GM19324 (cell line): Measurements from ENCODE around the gene MX1.
A peak's percentile ranks its signal among the peaks of the same experiment; 100 is the strongest.

Source experiments
- ATAC-seq: cut with Tn5 transposase; IDR thresholded peaks from one replicate; pipeline ENCODE4 v1.9.1; 2021; ENCODE audit warnings: mild to moderate bottlenecking, moderate library complexity; ENCODE audit not compliant: unreplicated experiment, low FRiP score

MX1 gene

GRCh38 chr21:41425954-41426675 lies at the start of gene MX1:
Gene MX1, plus strand, starts transcription at chr21:41426239. Its CDS starts 5,832 bp downstream, at chr21:41432071.
- ATAC-seq, result peak; percentile 81

DNA sequence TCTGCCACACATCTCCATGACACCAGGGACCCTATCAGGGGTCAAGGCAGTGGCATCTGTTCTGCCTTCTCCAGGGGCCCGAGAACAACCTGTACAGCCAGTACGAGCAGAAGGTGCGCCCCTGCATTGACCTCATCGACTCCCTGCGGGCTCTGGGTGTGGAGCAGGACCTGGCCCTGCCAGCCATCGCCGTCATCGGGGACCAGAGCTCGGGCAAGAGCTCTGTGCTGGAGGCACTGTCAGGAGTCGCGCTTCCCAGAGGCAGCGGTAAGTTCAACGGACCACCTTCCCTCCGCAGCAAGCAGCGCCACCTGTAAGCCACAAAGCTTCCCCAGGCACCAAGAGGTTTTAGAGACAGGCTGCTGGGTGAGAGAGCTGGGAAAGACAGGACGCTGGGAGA lies 48.3 kb upstream of the MX1 start:
- no peak for ATAC-seq

DNA sequence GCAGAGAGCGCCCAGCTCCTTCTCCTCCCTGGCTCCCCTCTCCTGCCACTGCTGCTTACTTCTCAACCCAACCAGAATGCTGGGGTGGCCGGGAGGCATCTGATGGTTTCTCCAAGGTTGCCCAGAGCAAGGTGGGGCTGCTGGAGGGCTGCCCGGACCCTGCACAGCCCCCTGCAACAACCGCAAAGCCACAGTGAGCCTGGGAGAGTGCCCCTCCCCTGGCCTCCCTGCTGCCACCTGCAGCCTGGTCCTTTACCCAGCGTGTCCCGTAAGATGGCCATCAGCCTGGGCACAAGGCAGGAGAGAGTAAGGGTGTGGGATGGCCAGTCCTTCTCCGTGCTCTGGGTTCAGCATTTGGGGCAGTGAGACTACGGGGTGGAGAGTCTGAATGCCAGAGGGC lies 47.2 kb upstream of the MX1 start:
- ATAC-seq, result no peak

- ATAC-seq, result no peak
Observed at GRCh38 chr21:41379901-41380300, 46.1 kb upstream of the MX1 start.

GRCh38 chr21:41381731-41382130 lies 44.3 kb upstream of the MX1 start:
- ATAC-seq, result no peak

- no peak for ATAC-seq
Observed at GRCh38 chr21:41387042-41387819, 38.8 kb upstream of the MX1 start.

DNA sequence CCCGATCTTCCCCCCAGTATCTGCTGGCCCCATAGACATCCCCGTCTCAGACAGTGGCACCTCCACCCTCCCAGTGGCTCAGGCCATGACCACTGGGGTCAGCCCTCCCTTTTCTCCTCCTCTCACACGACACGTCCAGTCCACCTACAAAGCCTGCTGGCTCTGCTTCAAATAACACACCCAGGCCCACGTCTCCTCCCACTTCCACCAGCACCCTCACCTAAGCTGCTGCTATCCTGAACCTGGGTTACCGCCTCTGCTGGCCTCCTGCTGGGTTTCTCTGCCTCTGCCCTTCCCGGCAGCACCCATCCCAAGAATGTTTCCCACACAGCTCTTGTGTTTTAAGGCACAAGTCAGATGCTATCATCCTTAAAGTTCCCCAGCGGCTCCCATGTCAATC lies 38.2 kb upstream of the MX1 start:
- ATAC-seq, result no peak

- no peak for ATAC-seq
Observed at GRCh38 chr21:41388259-41388658, 37.8 kb upstream of the MX1 start.

GRCh38 chr21:41390043-41390639 lies 35.9 kb upstream of the MX1 start:
- ATAC-seq, result no peak

DNA sequence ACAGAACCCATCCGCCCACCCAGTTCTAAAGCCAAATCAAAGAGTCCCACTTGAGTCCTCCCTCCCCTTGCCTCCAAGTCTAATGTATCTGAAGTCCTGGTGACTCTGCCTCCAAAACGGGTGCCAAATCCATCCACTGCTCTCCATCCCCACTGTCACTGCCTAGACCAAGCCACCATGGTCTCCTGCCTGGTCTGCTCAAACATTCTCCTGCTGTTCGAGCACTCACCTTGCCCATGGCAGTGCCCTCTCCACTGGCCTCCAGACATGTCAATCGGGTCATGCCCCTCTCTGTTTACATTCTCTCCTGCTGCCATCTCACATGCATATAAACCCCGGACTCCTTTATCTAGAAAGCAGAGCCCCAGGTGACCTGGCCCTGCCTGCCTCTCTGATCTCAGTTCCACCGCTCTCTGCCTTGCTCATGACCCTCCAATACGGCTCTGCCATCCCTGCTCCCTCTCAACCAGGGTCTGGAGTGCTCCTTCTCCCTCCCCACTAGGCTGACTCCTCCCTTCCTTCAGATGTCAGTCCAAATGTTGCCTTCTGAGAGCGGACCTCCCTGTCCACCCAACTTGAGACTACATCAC lies 32.1 kb upstream of the MX1 start:
- ATAC-seq, result no peak

- no peak for ATAC-seq
Observed at GRCh38 chr21:41396558-41397075, 29.4 kb upstream of the MX1 start.

GRCh38 chr21:41397471-41397891 lies 28.6 kb upstream of the MX1 start:
- ATAC-seq, result no peak

GRCh38 chr21:41398251-41398650 lies 27.8 kb upstream of the MX1 start:
- ATAC-seq, result no peak

GRCh38 chr21:41398831-41399230 lies 27.2 kb upstream of the MX1 start:
- ATAC-seq, result no peak

- no peak for ATAC-seq
Observed at GRCh38 chr21:41399246-41399800, 26.7 kb upstream of the MX1 start.

- ATAC-seq, result no peak
Observed at GRCh38 chr21:41402231-41402630, 23.8 kb upstream of the MX1 start.

- ATAC-seq, result no peak
Observed at GRCh38 chr21:41402796-41403195, 23.2 kb upstream of the MX1 start.

- no peak for ATAC-seq
Observed at GRCh38 chr21:41403331-41403730, 22.7 kb upstream of the MX1 start.

GRCh38 chr21:41403966-41404365 lies 22.1 kb upstream of the MX1 start:
- ATAC-seq, result no peak

DNA sequence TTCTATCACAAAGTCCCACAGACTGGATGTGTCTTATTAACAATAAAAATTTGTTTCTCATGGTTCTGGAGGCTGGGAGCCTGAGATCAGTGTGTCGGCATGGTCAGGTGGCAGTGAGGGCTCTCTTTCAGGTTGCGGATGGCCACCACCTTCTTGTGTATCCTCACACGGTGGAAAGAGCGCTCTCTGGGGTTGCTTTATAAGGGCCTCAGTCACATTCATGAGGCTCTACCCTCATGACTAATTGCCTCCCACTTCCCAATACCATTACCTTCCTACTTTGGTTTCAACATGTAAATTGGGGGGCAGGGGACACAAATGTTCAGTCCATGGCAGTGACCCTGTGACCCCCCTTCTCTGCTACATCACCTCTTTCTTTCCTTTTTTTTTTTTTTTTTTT lies 20.7 kb upstream of the MX1 start:
- ATAC-seq, result no peak

DNA sequence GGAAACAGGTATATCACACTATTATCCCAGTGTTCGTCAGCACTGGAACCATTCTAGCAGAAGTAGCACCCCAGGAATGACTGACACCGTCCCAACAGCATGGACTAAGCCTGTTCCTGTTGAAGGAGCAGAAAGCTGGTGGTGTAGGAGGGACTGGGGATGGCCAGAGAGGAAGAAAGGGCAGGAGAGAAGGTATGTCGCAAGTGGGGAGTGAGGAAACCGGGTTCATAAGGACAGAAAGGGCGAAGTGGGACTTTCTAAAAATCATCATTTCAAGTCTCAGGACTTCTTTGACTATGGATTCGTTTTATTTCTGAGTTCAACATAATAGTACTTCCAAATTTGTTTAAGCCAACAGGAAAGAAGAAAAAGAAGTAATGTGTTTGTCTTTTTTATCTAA lies 19.7 kb upstream of the MX1 start:
- no peak for ATAC-seq
